Keratinocyte (primary cell): ENCODE results near the gene KREMEN1. TPM values are rescaled to one million over a fixed set of nuclear protein-coding genes. Genes with fewer than 3 reads are reported as not detected.

Experiments
- DNase-seq: peaks from one replicate; pipeline ENCODE4 v3.0.0-alpha.2; 2011; ENCODE audit warnings: low read depth, missing footprints, low spot score
- FAIRE-seq: peaks from 2 replicates; lab custom pipeline; 2011; peaks lifted over from hg19 to GRCh38; lab: Jason Lieb, UNC
- H2AFZ ChIP-seq: 2 replicates; pipeline ENCODE4 v1.6.0; 2012; ENCODE audit warnings: low read length, control low read depth, inconsistent platforms; ENCODE audit not compliant: control insufficient read depth
- H3K27ac ChIP-seq: 2 replicates; pipeline ENCODE4 v1.5.1; 2011; ENCODE audit warnings: low read length; ENCODE audit not compliant: control insufficient read depth, insufficient read depth
- H3K27me3 ChIP-seq: 3 replicates; pipeline ENCODE4 v1.6.0; 2011; ENCODE audit warnings: low read length; ENCODE audit not compliant: control insufficient read depth, insufficient read depth; ENCODE audit errors: extremely low read depth
- H3K36me3 ChIP-seq, 2 experiments: 2 replicates in 1 of 2; 3 replicates in 1 of 2; pipeline ENCODE4 v1.5.1; 2011; ENCODE audit warnings: low read length in 2 of 2, mild to moderate bottlenecking in 1 of 2; ENCODE audit not compliant: control insufficient read depth in 2 of 2, insufficient read depth in 2 of 2; ENCODE audit errors: extremely low read depth in 1 of 2
- H3K4me1 ChIP-seq: 3 replicates; pipeline ENCODE4 v1.5.1; 2011; ENCODE audit warnings: low read length; ENCODE audit not compliant: control insufficient read depth, insufficient read depth; ENCODE audit errors: extremely low read depth
- H3K4me2 ChIP-seq: 3 replicates; pipeline ENCODE4 v1.6.0; 2011; ENCODE audit warnings: low read depth, low read length; ENCODE audit not compliant: control insufficient read depth, insufficient read depth; ENCODE audit errors: extremely low read depth
- H3K4me3 ChIP-seq, 3 experiments: fragments of 200-600 bp in 1 of 3; sonication (generic) in 1 of 3; 2 replicates in 2 of 3; 3 replicates in 1 of 3; pipeline ENCODE4 v1.5.1; 2011 to 2016; ENCODE audit warnings: low read length in 3 of 3, mild to moderate bottlenecking in 3 of 3, control low read depth in 2 of 3, inconsistent platforms in 1 of 3, low read depth in 1 of 3, mixed read lengths in 1 of 3, mixed run types in 1 of 3, moderate library complexity in 1 of 3; ENCODE audit not compliant: control insufficient read depth in 2 of 3, insufficient read depth in 2 of 3; ENCODE audit errors: extremely low read depth in 1 of 3
- H3K79me2 ChIP-seq: 2 replicates; pipeline ENCODE4 v1.6.0; 2012; ENCODE audit warnings: low read length; ENCODE audit not compliant: control insufficient read depth, insufficient read depth
- H3K9ac ChIP-seq: 3 replicates; pipeline ENCODE4 v1.6.0; 2011; ENCODE audit warnings: low read length; ENCODE audit not compliant: control insufficient read depth, insufficient read depth; ENCODE audit errors: extremely low read depth
- H3K9me1 ChIP-seq: 3 replicates; pipeline ENCODE4 v1.6.0; 2011; ENCODE audit warnings: low read length; ENCODE audit not compliant: control insufficient read depth, insufficient read depth; ENCODE audit errors: extremely low read depth
- H3K9me3 ChIP-seq: 2 replicates; pipeline ENCODE4 v1.5.1; 2012; ENCODE audit warnings: low read depth, low read length; ENCODE audit not compliant: control insufficient read depth
- H4K20me1 ChIP-seq: 3 replicates; pipeline ENCODE4 v1.6.0; 2011; ENCODE audit warnings: low read length; ENCODE audit not compliant: control insufficient read depth, insufficient read depth; ENCODE audit errors: extremely low read depth
- CTCF ChIP-seq, 3 experiments: IDR thresholded peaks in 1 of 3; conservative IDR thresholded peaks in 1 of 3; optimal IDR thresholded peaks in 1 of 3; 2 replicates in 2 of 3; 3 replicates in 1 of 3; pipeline versions ENCODE3 to v1.5.1; 2011; ENCODE audit warnings: low read length in 3 of 3, mild to moderate bottlenecking in 3 of 3, moderate library complexity in 2 of 3, control low read depth in 1 of 3, inconsistent platforms in 1 of 3; ENCODE audit not compliant: insufficient read depth in 2 of 3; ENCODE audit errors: extremely low read depth in 1 of 3
- EZH2 ChIP-seq: IDR thresholded peaks from one replicate; pipeline ENCODE4 v1.6.1; 2012; ENCODE audit warnings: inconsistent platforms, mild to moderate bottlenecking, low read length, moderate library complexity
- dilution Hi-C: fragments of 300-500 bp; cut with MboI; formaldehyde crosslinking; loops from one replicate; pipeline ENCODE4 v1.7.0; 2020; ENCODE audit warnings: low sequenced_read_pairs; ENCODE audit not compliant: extremely low pct_ligation_motif_present
- polyA plus RNA-seq, 5 experiments: library from polyadenylated mRNA; depleted of rRNA in 3 of 5; stranded (reverse) in 3 of 5; stranded (forward) in 1 of 5; unstranded in 1 of 5; fragments of >200 nt; gene quantifications; 1 replicate in 1 of 5; 2 replicates in 3 of 5; 3 replicates in 1 of 5; pipeline versions ENCODE4 v1.2.1 to v1.2.3, GENCODE V29; 2011 to 2012; ENCODE audit warnings: missing spikeins in 2 of 5, low read depth in 1 of 5, low replicate concordance in 1 of 5

Gene KREMEN1
- polyA plus RNA-seq, 1 donor (not counting 4 experiments of a cell fraction or from before 2014, with no cell fraction given) = 6.8 TPM

GRCh38 chr22:29060931-29061330 lies 11.9 kb upstream of the KREMEN1 start:
- H3K9me1 ChIP-seq = no peaks in the 10 kb centered on the region

GRCh38 chr22:29061773-29062172 lies 11.1 kb upstream of the KREMEN1 start, which contains the start of gene C22orf31:
C22orf31 (minus strand) TSS chr22:29061831; CDS start chr22:29061792, 39 bp downstream.
- TF ChIP-seq CTCF (optimal IDR thresholded peaks at IDR 0.05 in 1 of 3, IDR thresholded peaks at IDR 0.05 in 1 of 3, conservative IDR thresholded peaks at IDR 0.05 in 1 of 3; ENCODE audit: extremely low read depth in 1 of 3, insufficient read depth in 2 of 3, low read length in 3 of 3) (no peak), EZH2 (no peak)
- H4K20me1 ChIP-seq = no peaks in the 10 kb centered on the region

More at GRCh38 chr22:29060931-29061330, 11.9 kb upstream of the KREMEN1 start:
- no peaks in the 10 kb centered on the region for H3K9me3 ChIP-seq
- dilution Hi-C loops = no loop called here
- H3K79me2 ChIP-seq = no peaks in the 10 kb centered on the region
- FAIRE-seq (no peak), DNase-seq (no peak)
- H4K20me1 ChIP-seq = no peaks in the 10 kb centered on the region
- no peak for TF ChIP-seq EZH2
- TF ChIP-seq CTCF (optimal IDR thresholded peaks at IDR 0.05 in 1 of 3, IDR thresholded peaks at IDR 0.05 in 1 of 3, conservative IDR thresholded peaks at IDR 0.05 in 1 of 3; ENCODE audit: extremely low read depth in 1 of 3, insufficient read depth in 2 of 3, low read length in 3 of 3) = no peak
- H3K27ac ChIP-seq = no peak overlapping the region
- H3K27me3 ChIP-seq = no peaks in the 10 kb centered on the region
- no peak overlapping the region for H3K4me3 ChIP-seq
- H3K36me3 ChIP-seq = no peaks in the 10 kb centered on the region
- H3K4me2 ChIP-seq = no peak overlapping the region
- H3K4me1 ChIP-seq = no peaks in the 10 kb centered on the region
- H3K9ac ChIP-seq = no peak overlapping the region
- no peak overlapping the region for H2AFZ ChIP-seq

More at GRCh38 chr22:29061773-29062172, 11.1 kb upstream of the KREMEN1 start, which contains the start of gene C22orf31:
- Histone ChIP-seq H3K9me3 (no peaks in the 10 kb centered on the region), H3K9ac (no peak within 1 kb of the TSS), H3K4me2 (no peak within 1 kb of the TSS), H3K27me3 (no peaks in the 10 kb centered on the region), H3K9me1 (no peaks in the 10 kb centered on the region), H3K4me3 (no peak within 1 kb of the TSS), H3K36me3 (no peaks in the 10 kb centered on the region), H3K4me1 (no peaks in the 10 kb centered on the region), H2AFZ (no peak within 1 kb of the TSS), H3K27ac (no peak within 1 kb of the TSS), H3K79me2 (no peaks in the 10 kb centered on the region)
- dilution Hi-C loops = no loop called here
- FAIRE-seq (no peak), DNase-seq (no peak)
